HG03378 (cell line): ENCODE data around the gene ETV3.

Experiments
- ATAC-seq: cut with Tn5 transposase; IDR thresholded peaks from one replicate; pipeline ENCODE4 v1.9.1; 2021; ENCODE audit warnings: mild to moderate bottlenecking, moderate library complexity; ENCODE audit not compliant: unreplicated experiment

The ETV3 gene

GRCh38 chr1:157095091-157095490 is 43.1 kb downstream of the ETV3 start:
- no peak for ATAC-seq

- no peak for ATAC-seq
These were observed 45.4 kb downstream of the ETV3 start for GRCh38 chr1:157092831-157093230.

- ATAC-seq: no peak
These were observed 46.4 kb downstream of the ETV3 start for GRCh38 chr1:157091668-157092273.

GRCh38 chr1:157091186-157091585 is 47.0 kb downstream of the ETV3 start:
- no peak for ATAC-seq

GRCh38 chr1:157090771-157091170 is 47.4 kb downstream of the ETV3 start:
- no peak for ATAC-seq

GRCh38 chr1:157090196-157090647 is 48.0 kb downstream of the ETV3 start:
- ATAC-seq: no peak

GRCh38 chr1:157089789-157090188 is 48.4 kb downstream of the ETV3 start:
- ATAC-seq: no peak

- no peak for ATAC-seq
These were observed 49.6 kb downstream of the ETV3 start for GRCh38 chr1:157088607-157089006.

- no peak for ATAC-seq
These were observed 51.2 kb downstream of the ETV3 start for GRCh38 chr1:157087030-157087429.

- no peak for ATAC-seq
These were observed 51.9 kb downstream of the ETV3 start for GRCh38 chr1:157086299-157086698.

- no peak for ATAC-seq
These were observed 52.8 kb downstream of the ETV3 start for GRCh38 chr1:157085421-157085820.

- no peak for ATAC-seq
These were observed 53.5 kb downstream of the ETV3 start for GRCh38 chr1:157084720-157085119.

- ATAC-seq: no peak
These were observed 56.5 kb downstream of the ETV3 start for GRCh38 chr1:157081707-157082106.

GRCh38 chr1:157080714-157081113 is 57.5 kb downstream of the ETV3 start:
- no peak for ATAC-seq

GRCh38 chr1:157077394-157077793 is 60.8 kb downstream of the ETV3 start:
- ATAC-seq: no peak

- ATAC-seq: no peak
These were observed 64.1 kb downstream of the ETV3 start for GRCh38 chr1:157073944-157074685.
